Activated T-helper 2 cell treated with anti-CD3 and anti-CD28 coated beads, Interferon-gamma antibody, Interleukin-2, Interleukin-4, amounts not matched to agents 10 μg/mL and 5 μg/mL and 100 μg/mL, durations not matched to agents 14 hours and 24 hours and 36 hours (primary cell): ENCODE data around the gene PHOX2B. TPM values are rescaled to one million over a fixed set of nuclear protein-coding genes. Genes with fewer than 3 reads are reported as not detected.

ENCODE experiments used
- DNase-seq: peaks from one replicate; pipeline ENCODE4 v3.0.0; 2021; ENCODE audit warnings: low spot score
- H3K27ac Mint-ChIP-seq: one replicate; pipeline ENCODE4 v1.8.0; 2021; ENCODE audit warnings: mixed read lengths
- H3K27me3 Mint-ChIP-seq: one replicate; pipeline ENCODE4 v1.8.0; 2021; ENCODE audit warnings: low read depth, mixed read lengths
- H3K36me3 Mint-ChIP-seq: one replicate; pipeline ENCODE4 v1.8.0; 2021; ENCODE audit warnings: low read depth, mixed read lengths
- H3K4me1 Mint-ChIP-seq: one replicate; pipeline ENCODE4 v1.8.0; 2021; ENCODE audit warnings: low read depth, mixed read lengths
- H3K4me3 Mint-ChIP-seq: one replicate; pipeline ENCODE4 v1.8.0; 2021; ENCODE audit warnings: low read depth, mild to moderate bottlenecking, moderate library complexity, mixed read lengths
- H3K9me3 Mint-ChIP-seq: one replicate; pipeline ENCODE4 v1.8.0; 2021; ENCODE audit warnings: mixed read lengths
- intact Hi-C: fragments of 100-400 bp; cut with micrococcal nuclease; formaldehyde crosslinking; loops from one replicate; pipeline ENCODE4 v1.15.1; 2023
- total RNA-seq: library from RNA; stranded (reverse); gene quantifications from 2 replicates; pipeline ENCODE4 v1.2.3, GENCODE V29; 2022

Gene PHOX2B
- total RNA-seq, 1 donor from 2014 or later: not detected

GRCh38 chr4:41757521-41758156 is 9.1 kb upstream of the PHOX2B start:
- DNase-seq: no peak
- H3K4me1 Mint-ChIP-seq: peaks cover 4% of the 10 kb centered on the region
- H3K27me3 Mint-ChIP-seq: peaks cover 34% of the 10 kb centered on the region
- H3K4me3 Mint-ChIP-seq: no peak overlapping the region
- H3K36me3 Mint-ChIP-seq: no peaks in the 10 kb centered on the region
- intact Hi-C loops: no loop called here
- no peak overlapping the region for H3K27ac Mint-ChIP-seq
- no peaks in the 10 kb centered on the region for H3K9me3 Mint-ChIP-seq

GRCh38 chr4:41753942-41754341 is 5.4 kb upstream of the PHOX2B start:
- no peak overlapping the region for H3K27ac Mint-ChIP-seq
- H3K36me3 Mint-ChIP-seq: no peaks in the 10 kb centered on the region
- intact Hi-C loops: loop anchor here (5.0 kb wide), 3 partner anchors 62 to 643 kb away; partner anchors contain the start of genes BEND4 and SHISA3
- H3K4me1 Mint-ChIP-seq: peaks cover 5% of the 10 kb centered on the region
- DNase-seq: no peak
- H3K27me3 Mint-ChIP-seq: peaks cover 65% of the 10 kb centered on the region
- H3K4me3 Mint-ChIP-seq: no peak overlapping the region
- H3K9me3 Mint-ChIP-seq: no peaks in the 10 kb centered on the region

DNA sequence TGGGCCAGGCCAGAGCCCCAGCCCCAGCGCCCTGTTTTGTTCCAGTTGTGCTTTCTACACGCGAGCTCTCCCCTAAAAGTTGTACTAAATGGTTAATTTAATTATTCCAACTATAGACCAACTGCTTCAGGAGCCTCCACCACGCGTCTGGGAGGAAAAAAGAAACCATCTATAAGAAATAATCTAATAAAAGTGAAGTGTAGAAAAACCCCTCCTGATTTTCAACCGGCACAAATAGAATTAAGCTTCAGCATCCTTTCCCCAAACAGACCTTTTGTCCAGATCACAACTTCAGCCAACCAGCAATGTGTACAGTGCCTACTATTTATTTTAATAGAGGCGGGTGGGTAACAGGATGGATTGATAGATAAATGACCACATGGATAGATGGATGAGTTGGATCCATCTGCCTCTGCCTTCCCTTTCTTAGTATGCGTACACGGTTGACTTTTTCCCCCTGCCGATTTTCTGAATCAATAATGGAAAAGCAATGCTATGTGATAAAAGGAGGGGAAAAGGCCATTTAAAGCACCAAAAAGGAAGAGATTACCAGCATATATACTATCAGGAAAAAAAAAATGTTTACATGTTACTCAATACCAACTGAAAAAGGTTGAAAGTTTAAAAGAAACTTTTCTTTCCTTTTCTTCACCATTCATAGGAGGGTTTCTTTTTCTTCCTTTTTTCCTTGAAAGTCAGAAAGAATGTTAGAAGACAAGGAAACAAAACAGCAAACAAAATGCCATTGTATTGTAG is 3.7 kb upstream of the PHOX2B start:
- Mint-ChIP-seq H3K36me3 (no peaks in the 10 kb centered on the region), H3K4me3 (no peak overlapping the region), H3K9me3 (no peaks in the 10 kb centered on the region), H3K27me3 (peaks cover 74% of the 10 kb centered on the region), H3K27ac (no peak overlapping the region), H3K4me1 (peaks cover 1% of the 10 kb centered on the region)
- DNase-seq: no peak
- intact Hi-C loops: loop anchor here (5.0 kb wide), 3 partner anchors 60 to 645 kb away; partner anchors contain the start of genes BEND4 and SHISA3

DNA sequence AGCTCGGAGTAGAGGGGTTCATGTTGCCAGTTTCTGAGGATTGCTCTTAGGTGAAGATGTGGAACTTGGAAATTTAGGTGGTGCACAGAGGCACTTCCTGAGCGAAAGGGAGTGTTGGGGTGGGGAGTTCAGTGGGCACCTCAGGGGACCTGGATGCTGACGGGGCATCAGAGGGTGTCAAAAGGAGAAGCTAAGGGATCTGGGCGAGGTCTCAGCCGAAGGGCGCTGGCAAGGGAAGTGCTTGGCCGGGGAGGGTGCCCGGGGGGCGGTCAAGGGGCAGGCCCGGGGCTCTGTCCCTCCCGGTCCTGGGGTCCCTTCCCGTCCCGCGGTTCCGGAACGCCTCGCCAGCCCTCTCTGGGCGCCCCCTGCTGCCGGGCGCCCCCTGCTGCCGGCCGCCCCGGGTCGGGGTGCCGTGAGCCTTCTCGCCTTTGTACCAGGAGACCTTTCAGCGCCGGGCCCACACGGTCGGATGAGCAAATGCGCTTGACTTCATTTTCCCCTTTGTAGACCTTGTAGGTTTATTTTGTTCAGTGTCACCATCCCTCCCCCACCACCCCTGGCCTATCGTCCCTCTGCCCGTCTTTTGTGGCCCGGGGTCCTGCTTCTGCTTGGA is 3.0 kb upstream of the PHOX2B start:
- Mint-ChIP-seq H3K27me3 (peaks cover 80% of the 10 kb centered on the region), H3K4me3 (no peak overlapping the region), H3K4me1 (peaks cover 1% of the 10 kb centered on the region), H3K27ac (no peak overlapping the region), H3K36me3 (no peaks in the 10 kb centered on the region), H3K9me3 (no peaks in the 10 kb centered on the region)
- DNase-seq: no peak
- intact Hi-C loops: loop anchor here (5.0 kb wide), 3 partner anchors 59 to 646 kb away; partner anchors contain the start of genes BEND4 and SHISA3

- peaks cover 85% of the 10 kb centered on the region for H3K27me3 Mint-ChIP-seq
- H3K27ac Mint-ChIP-seq: no peak overlapping the region
- peaks cover 2% of the 10 kb centered on the region for H3K36me3 Mint-ChIP-seq
- peaks cover 1% of the 10 kb centered on the region for H3K4me1 Mint-ChIP-seq
- intact Hi-C loops: loop anchor here (1.0 to 5.0 kb wide), 4 partner anchors 59 to 646 kb away; partner anchors contain the start of genes BEND4 and SHISA3
- no peak overlapping the region for H3K4me3 Mint-ChIP-seq
- no peak for DNase-seq
- H3K9me3 Mint-ChIP-seq: no peaks in the 10 kb centered on the region
Observed at GRCh38 chr4:41750626-41751448, 2.3 kb upstream of the PHOX2B start.

DNA sequence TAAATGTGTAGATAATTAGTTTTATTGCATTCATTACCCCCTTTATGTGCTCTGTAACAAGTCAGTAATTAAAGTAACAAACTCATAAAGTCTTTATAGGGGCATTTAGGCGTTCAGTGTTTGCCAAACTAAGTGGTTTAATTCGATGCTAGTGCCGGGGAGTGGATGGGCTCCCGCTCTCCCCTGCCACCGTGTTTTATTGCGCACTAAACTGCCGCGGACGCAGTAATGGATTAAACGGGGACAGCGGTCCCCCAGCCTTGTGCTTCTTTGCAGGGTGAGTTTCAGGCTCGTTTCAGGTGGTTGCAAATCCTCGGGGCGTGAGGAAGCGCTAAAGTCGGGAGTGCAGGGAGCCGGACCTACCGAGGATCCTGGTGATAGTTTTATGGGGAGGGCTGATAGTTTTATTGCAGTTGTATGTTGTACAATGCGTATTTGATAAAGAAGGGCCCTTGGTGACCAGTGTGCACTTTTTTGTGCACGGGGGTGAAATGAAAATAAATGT is 1.6 kb upstream of the PHOX2B start:
- Mint-ChIP-seq H3K36me3 (peaks cover 2% of the 10 kb centered on the region), H3K4me3 (no peak overlapping the region), H3K27me3 (peaks cover 82% of the 10 kb centered on the region), H3K27ac (no peak overlapping the region), H3K4me1 (peaks cover 1% of the 10 kb centered on the region), H3K9me3 (no peaks in the 10 kb centered on the region)
- DNase-seq: no peak
- intact Hi-C loops: loop anchor here (1.0 to 5.0 kb wide), 4 partner anchors 58 to 647 kb away; partner anchors contain the start of genes BEND4 and SHISA3

DNA sequence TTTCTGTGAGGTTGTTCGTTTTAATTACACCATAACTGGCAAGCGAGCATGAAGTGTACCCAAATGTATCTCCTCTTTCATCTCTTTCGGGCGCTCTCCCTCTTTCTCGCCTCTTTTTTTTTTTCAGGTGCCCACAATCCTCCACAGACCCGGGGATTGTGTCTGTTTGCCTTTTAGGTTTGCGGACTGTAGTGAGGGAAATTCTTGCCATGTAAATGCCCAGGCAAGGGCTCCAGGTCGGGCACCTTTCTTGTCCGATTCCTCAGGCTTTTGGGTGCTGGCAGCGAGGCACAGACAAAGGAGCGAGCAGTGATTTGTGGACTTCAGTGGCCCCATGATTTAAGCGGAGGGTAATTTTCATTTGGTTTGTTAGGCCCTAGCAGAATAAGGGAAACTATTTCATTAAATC is 1.1 kb upstream of the PHOX2B start:
- intact Hi-C loops: loop anchor here (1.0 to 5.0 kb wide), 5 partner anchors 57 to 648 kb away; partner anchors contain the start of genes BEND4 and SHISA3
- Mint-ChIP-seq H3K27ac (no peak overlapping the region), H3K4me3 (no peak overlapping the region), H3K36me3 (peaks cover 4% of the 10 kb centered on the region), H3K27me3 (peaks cover 84% of the 10 kb centered on the region), H3K4me1 (peaks cover 1% of the 10 kb centered on the region), H3K9me3 (no peaks in the 10 kb centered on the region)
- no peak for DNase-seq

GRCh38 chr4:41748074-41748570 is 403 bp downstream of the PHOX2B start:
- Mint-ChIP-seq H3K36me3 (peaks cover 10% of the 10 kb centered on the region), H3K4me3 (no peak overlapping the region), H3K9me3 (peaks cover 5% of the 10 kb centered on the region), H3K27ac (no peak overlapping the region), H3K27me3 (peaks cover 84% of the 10 kb centered on the region), H3K4me1 (peaks cover 1% of the 10 kb centered on the region)
- no peak for DNase-seq
- intact Hi-C loops: loop anchor here (2.0 kb wide), 1 partner anchor 117 kb away; no protein-coding TSS in a partner anchor

DNA sequence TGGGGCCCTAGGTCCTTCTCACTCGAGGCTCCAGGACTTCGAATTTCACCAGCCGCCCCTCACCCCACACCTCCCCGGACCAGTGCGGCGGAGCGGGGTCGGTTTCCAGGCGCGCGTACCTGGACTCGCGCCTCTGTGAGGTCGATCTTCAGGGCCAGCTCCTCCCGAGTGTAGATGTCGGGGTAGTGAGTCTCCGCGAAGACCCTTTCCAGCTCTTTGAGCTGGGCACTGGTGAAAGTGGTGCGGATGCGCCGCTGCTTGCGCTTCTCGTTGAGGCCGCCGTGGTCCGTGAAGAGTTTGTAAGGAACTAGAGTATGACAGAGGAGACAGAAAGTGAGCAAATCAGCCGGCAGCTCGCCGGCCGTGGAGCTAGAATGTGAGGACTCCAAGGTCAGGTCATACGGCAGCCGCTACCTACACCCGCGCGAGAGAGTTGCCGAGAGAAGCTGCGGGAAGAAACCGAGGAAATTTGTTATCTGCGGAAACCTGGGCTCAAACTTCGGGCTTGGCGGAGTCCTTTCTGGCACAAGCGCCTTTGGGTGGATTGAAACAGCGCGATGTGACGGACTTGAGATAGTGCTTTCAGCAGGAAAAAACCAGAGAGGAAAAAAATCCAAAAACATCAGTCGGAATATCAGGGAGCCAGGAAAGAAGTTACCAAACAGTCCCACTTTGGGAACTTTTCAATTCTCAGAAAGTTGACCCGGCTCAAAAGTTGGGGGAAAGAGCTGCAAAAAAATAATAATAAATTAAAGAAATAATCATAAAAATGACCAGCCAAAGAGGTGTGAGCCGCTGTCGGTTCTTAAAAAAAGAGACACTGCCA is 1.1 kb downstream of the PHOX2B start:
- intact Hi-C loops: loop anchor here (2.0 kb wide), 1 partner anchor 117 kb away; no protein-coding TSS in a partner anchor
- no peak for DNase-seq
- H3K27me3 Mint-ChIP-seq: peaks cover 78% of the 10 kb centered on the region
- H3K9me3 Mint-ChIP-seq: peaks cover 5% of the 10 kb centered on the region
- no peak overlapping the region for H3K4me3 Mint-ChIP-seq
- peaks cover 10% of the 10 kb centered on the region for H3K36me3 Mint-ChIP-seq
- no peak overlapping the region for H3K27ac Mint-ChIP-seq
- H3K4me1 Mint-ChIP-seq: peaks cover 1% of the 10 kb centered on the region

- Mint-ChIP-seq H3K9me3 (peaks cover 5% of the 10 kb centered on the region), H3K27ac (no peak overlapping the region), H3K27me3 (peaks cover 73% of the 10 kb centered on the region), H3K36me3 (peaks cover 10% of the 10 kb centered on the region), H3K4me3 (no peak overlapping the region), H3K4me1 (peaks cover 1% of the 10 kb centered on the region)
- intact Hi-C loops: no loop called here
- no peak for DNase-seq
Observed at GRCh38 chr4:41746440-41747229, 1.9 kb downstream of the PHOX2B start.

- peaks cover 10% of the 10 kb centered on the region for H3K36me3 Mint-ChIP-seq
- H3K9me3 Mint-ChIP-seq: peaks cover 5% of the 10 kb centered on the region
- intact Hi-C loops: no loop called here
- H3K27me3 Mint-ChIP-seq: peaks cover 69% of the 10 kb centered on the region
- no peak for DNase-seq
- no peaks in the 10 kb centered on the region for H3K4me1 Mint-ChIP-seq
- H3K27ac Mint-ChIP-seq: no peak overlapping the region
- H3K4me3 Mint-ChIP-seq: no peak overlapping the region
Observed at GRCh38 chr4:41746025-41746439, 2.5 kb downstream of the PHOX2B start.
